ENCODE results near the gene ATP10A.
A peak's percentile ranks its signal among the peaks of the same experiment; 100 is the strongest.

The ATP10A gene

GRCh38 chr15:25894371-25894902 is 31.3 kb upstream of the ATP10A start:
- DNase-seq (ENCODE audit: low read depth), result no peak
- in situ Hi-C loops (cut with HindIII; ENCODE audit: low sequenced_read_pairs), result no loop called here
- H3K4me3 ChIP-seq (ENCODE audit: low read depth, low read length), result no peak overlapping the region
- TF ChIP-seq, protein P1, sequence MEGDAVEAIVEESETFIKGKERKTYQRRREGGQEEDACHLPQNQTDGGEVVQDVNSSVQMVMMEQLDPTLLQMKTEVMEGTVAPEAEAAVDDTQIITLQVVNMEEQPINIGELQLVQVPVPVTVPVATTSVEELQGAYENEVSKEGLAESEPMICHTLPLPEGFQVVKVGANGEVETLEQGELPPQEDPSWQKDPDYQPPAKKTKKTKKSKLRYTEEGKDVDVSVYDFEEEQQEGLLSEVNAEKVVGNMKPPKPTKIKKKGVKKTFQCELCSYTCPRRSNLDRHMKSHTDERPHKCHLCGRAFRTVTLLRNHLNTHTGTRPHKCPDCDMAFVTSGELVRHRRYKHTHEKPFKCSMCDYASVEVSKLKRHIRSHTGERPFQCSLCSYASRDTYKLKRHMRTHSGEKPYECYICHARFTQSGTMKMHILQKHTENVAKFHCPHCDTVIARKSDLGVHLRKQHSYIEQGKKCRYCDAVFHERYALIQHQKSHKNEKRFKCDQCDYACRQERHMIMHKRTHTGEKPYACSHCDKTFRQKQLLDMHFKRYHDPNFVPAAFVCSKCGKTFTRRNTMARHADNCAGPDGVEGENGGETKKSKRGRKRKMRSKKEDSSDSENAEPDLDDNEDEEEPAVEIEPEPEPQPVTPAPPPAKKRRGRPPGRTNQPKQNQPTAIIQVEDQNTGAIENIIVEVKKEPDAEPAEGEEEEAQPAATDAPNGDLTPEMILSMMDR (IDR thresholded peaks at IDR 0.05; ENCODE audit: low read depth, low read length, missing control alignments), result no peak

- TF ChIP-seq, protein P1 (IDR thresholded peaks at IDR 0.05; ENCODE audit: low read depth, low read length, missing control alignments), result no peak
- in situ Hi-C loops (cut with HindIII; ENCODE audit: low sequenced_read_pairs), result no loop called here
- no peak overlapping the region for H3K4me3 ChIP-seq (ENCODE audit: low read depth, low read length)
- no peak for DNase-seq (ENCODE audit: low read depth)
These were observed 30.5 kb upstream of the ATP10A start for GRCh38 chr15:25893596-25893995.

GRCh38 chr15:25892126-25892525 is 29.0 kb upstream of the ATP10A start:
- TF ChIP-seq, protein P1 (IDR thresholded peaks at IDR 0.05; ENCODE audit: low read depth, low read length, missing control alignments), result no peak
- H3K4me3 ChIP-seq (ENCODE audit: low read depth, low read length), result no peak overlapping the region
- in situ Hi-C loops (cut with HindIII; ENCODE audit: low sequenced_read_pairs), result no loop called here
- DNase-seq (ENCODE audit: low read depth), result peak; percentile 59

- no peak overlapping the region for H3K4me3 ChIP-seq (ENCODE audit: low read depth, low read length)
- TF ChIP-seq, protein P1 (IDR thresholded peaks at IDR 0.05; ENCODE audit: low read depth, low read length, missing control alignments), result no peak
- DNase-seq (ENCODE audit: low read depth), result no peak
- in situ Hi-C loops (cut with HindIII; ENCODE audit: low sequenced_read_pairs), result no loop called here
These were observed 28.0 kb upstream of the ATP10A start for GRCh38 chr15:25891081-25891480.

GRCh38 chr15:25890529-25890928 is 27.4 kb upstream of the ATP10A start:
- no peak for DNase-seq (ENCODE audit: low read depth)
- no peak overlapping the region for H3K4me3 ChIP-seq (ENCODE audit: low read depth, low read length)
- in situ Hi-C loops (cut with HindIII; ENCODE audit: low sequenced_read_pairs), result no loop called here
- TF ChIP-seq, protein P1 (IDR thresholded peaks at IDR 0.05; ENCODE audit: low read depth, low read length, missing control alignments), result no peak

- TF ChIP-seq, protein P1 (IDR thresholded peaks at IDR 0.05; ENCODE audit: low read depth, low read length, missing control alignments), result no peak
- no peak overlapping the region for H3K4me3 ChIP-seq (ENCODE audit: low read depth, low read length)
- DNase-seq (ENCODE audit: low read depth), result no peak
- in situ Hi-C loops (cut with HindIII; ENCODE audit: low sequenced_read_pairs), result no loop called here
These were observed 24.7 kb upstream of the ATP10A start for GRCh38 chr15:25887870-25888269.
